Aortic smooth muscle cell (primary cell): Measurements from ENCODE around the gene EMX2. TPM values are rescaled to one million over a fixed set of nuclear protein-coding genes. Genes with fewer than 3 reads are reported as not detected.

Experiments
- total RNA-seq: library from RNA; depleted of rRNA; stranded (reverse); fragments of >200 nt; gene quantifications from 2 replicates; pipeline ENCODE4 v1.2.3, GENCODE V29; 2014

The EMX2 gene
- total RNA-seq: not detected in 2 replicates

GRCh38 chr10:117542706-117543224 lies at the start of gene EMX2:
Gene EMX2 (plus strand): TSS chr10:117542746. CDS start chr10:117543268, 522 bp downstream.

Other genes with a start within 250 kb of the EMX2 start
- 15.9 and 18.8 TPM in 2 replicates for gene PDZD8, start 167.3 kb upstream of the EMX2 start, total RNA-seq